ENCODE results near the gene ATXN1. TPM values are rescaled to one million over a fixed set of nuclear protein-coding genes. Genes with fewer than 3 reads are reported as not detected.

Gene ATXN1
- total RNA-seq, 1 donor from 2014 or later, result 3.9 TPM

DNA sequence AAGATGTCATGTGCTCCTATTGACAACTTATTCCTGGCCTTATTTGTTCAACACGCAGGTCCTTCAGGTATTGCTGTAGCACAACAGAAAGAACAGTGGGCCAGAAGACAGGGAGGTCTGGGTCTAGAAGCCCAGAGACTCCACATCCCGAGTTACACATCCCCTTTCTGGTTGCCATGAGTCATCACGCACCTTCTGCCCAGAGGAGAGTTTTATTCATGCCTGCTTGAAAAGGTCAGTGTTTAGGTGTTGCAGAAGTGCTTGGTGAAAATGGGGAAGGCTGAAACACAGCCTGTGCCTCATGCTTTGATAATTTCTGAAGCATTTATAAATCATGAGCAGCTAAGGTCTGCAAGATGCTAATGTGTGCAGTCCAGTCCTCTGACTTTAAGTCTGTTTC, 266.5 kb downstream of the ATXN1 start:
- Mint-ChIP-seq H3K27me3 (ENCODE audit: low read depth) (no peaks in the 10 kb centered on the region), H3K36me3 (ENCODE audit: low read depth) (peaks cover 2% of the 10 kb centered on the region), H3K4me1 (peaks cover 26% of the 10 kb centered on the region), H3K9me3 (peaks cover 2% of the 10 kb centered on the region), H3K4me3 (no peak overlapping the region), H3K27ac (ENCODE audit: unreplicated experiment) (no peak overlapping the region)
- no peak for DNase-seq (ENCODE audit: low read depth, low spot score)
- TF ChIP-seq, protein P1, sequence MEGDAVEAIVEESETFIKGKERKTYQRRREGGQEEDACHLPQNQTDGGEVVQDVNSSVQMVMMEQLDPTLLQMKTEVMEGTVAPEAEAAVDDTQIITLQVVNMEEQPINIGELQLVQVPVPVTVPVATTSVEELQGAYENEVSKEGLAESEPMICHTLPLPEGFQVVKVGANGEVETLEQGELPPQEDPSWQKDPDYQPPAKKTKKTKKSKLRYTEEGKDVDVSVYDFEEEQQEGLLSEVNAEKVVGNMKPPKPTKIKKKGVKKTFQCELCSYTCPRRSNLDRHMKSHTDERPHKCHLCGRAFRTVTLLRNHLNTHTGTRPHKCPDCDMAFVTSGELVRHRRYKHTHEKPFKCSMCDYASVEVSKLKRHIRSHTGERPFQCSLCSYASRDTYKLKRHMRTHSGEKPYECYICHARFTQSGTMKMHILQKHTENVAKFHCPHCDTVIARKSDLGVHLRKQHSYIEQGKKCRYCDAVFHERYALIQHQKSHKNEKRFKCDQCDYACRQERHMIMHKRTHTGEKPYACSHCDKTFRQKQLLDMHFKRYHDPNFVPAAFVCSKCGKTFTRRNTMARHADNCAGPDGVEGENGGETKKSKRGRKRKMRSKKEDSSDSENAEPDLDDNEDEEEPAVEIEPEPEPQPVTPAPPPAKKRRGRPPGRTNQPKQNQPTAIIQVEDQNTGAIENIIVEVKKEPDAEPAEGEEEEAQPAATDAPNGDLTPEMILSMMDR (conservative IDR thresholded peaks at IDR 0.05), result no peak

DNA sequence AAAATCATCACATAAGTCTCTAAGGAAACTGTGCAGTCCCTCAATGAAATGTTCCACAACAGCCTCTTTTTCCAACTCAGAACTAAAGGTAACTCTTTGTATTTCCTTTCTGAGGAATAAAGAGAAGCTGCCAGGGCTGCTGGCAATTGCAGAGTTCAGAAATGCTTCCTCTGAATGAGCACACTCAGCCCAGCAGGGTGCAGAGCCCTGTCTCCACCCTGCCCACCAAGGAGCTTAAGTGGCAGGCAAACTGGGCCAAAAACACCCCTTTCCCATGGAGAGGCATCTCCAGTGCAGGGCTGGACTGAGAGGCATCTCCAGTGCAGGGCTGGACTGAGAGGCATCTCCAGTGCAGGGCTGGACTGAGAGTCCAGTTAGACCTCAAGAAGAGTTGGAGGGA, 267.5 kb downstream of the ATXN1 start:
- peaks cover 26% of the 10 kb centered on the region for H3K4me1 Mint-ChIP-seq
- DNase-seq (ENCODE audit: low read depth, low spot score), result no peak
- TF ChIP-seq, protein P1 (conservative IDR thresholded peaks at IDR 0.05), result no peak
- no peak overlapping the region for H3K4me3 Mint-ChIP-seq
- H3K36me3 Mint-ChIP-seq (ENCODE audit: low read depth), result peaks cover 2% of the 10 kb centered on the region
- no peaks in the 10 kb centered on the region for H3K27me3 Mint-ChIP-seq (ENCODE audit: low read depth)
- H3K9me3 Mint-ChIP-seq, result peaks cover 2% of the 10 kb centered on the region
- H3K27ac Mint-ChIP-seq (ENCODE audit: unreplicated experiment), result no peak overlapping the region

DNA sequence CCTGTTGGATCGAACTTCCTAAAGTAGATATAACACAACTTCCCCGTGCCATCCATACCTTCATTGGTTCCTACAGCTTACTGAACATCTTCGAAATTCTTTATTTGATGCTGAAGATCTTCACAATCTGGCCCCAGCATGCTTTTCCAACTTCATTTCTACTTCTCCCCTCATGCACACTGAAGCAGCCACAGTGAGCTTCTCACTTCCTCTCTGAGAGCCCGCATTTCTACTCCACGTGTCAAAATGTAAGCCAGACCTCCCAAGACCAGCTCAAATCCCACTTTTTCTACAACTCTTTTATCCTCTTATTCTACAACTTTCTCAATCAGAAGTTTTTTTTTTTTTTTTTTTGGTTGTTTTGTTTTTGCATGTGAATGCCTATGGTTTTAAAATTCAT, 268.1 kb downstream of the ATXN1 start:
- Mint-ChIP-seq H3K4me3 (no peak overlapping the region), H3K4me1 (peaks cover 24% of the 10 kb centered on the region), H3K27me3 (ENCODE audit: low read depth) (no peaks in the 10 kb centered on the region), H3K36me3 (ENCODE audit: low read depth) (no peaks in the 10 kb centered on the region), H3K27ac (ENCODE audit: unreplicated experiment) (no peak overlapping the region), H3K9me3 (no peaks in the 10 kb centered on the region)
- TF ChIP-seq, protein P1 (conservative IDR thresholded peaks at IDR 0.05), result no peak
- no peak for DNase-seq (ENCODE audit: low read depth, low spot score)

DNA sequence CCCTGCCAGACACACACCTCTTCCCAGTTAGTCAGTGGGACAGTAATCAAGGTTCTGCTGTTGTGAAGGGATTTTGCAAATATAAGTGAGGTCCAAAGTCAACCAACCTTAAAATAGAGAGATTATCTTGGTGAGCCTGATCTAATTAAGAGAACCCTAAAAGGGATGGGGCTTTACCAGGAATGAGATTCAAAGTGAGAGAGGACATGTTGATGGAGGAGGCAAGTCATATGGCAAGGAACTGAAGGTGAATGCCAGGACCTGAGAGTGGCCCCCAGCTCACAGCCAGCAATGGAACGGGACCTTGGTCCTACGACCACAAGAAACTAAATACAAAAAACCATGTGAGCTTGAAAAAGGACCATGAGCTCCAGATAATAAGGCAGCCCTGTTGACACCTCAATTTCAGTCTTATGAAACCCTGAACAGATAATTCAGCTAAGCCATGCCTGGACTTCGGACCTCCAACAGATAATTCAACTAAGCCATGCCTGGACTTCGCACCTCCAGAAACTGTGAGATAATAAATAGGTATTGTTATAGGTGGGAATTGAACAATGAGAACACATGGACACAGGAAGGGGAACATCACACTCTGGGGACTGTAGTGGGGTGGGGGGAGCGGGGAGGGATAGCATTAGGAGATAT, 269.5 kb downstream of the ATXN1 start:
- Mint-ChIP-seq H3K27me3 (ENCODE audit: low read depth) (no peaks in the 10 kb centered on the region), H3K4me3 (no peak overlapping the region), H3K36me3 (ENCODE audit: low read depth) (no peaks in the 10 kb centered on the region), H3K4me1 (peaks cover 11% of the 10 kb centered on the region), H3K27ac (ENCODE audit: unreplicated experiment) (no peak overlapping the region), H3K9me3 (no peaks in the 10 kb centered on the region)
- DNase-seq (ENCODE audit: low read depth, low spot score), result no peak
- TF ChIP-seq, protein P1 (conservative IDR thresholded peaks at IDR 0.05), result no peak

DNA sequence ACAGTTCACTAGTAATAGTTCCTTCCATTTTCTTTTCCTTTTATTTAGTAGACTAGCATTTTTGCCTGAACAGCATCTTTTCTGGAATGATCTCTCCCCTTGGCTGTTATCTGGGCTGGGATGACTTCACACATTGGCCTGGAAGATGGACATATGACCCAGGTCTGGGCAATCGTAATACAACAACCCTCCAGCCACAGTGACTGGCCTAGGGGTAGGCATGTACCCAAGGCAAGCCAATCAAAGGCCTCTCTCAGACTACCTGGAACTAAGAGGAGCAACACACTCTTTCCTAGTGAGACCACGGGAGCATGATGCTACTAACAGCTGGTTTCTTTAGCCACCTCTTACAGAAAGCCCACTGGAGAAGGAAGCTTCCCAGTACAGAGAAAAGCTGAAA, 270.6 kb downstream of the ATXN1 start:
- no peaks in the 10 kb centered on the region for H3K9me3 Mint-ChIP-seq
- TF ChIP-seq, protein P1 (conservative IDR thresholded peaks at IDR 0.05), result no peak
- H3K27ac Mint-ChIP-seq (ENCODE audit: unreplicated experiment), result no peak overlapping the region
- H3K4me1 Mint-ChIP-seq, result no peaks in the 10 kb centered on the region
- no peaks in the 10 kb centered on the region for H3K27me3 Mint-ChIP-seq (ENCODE audit: low read depth)
- no peak for DNase-seq (ENCODE audit: low read depth, low spot score)
- no peaks in the 10 kb centered on the region for H3K36me3 Mint-ChIP-seq (ENCODE audit: low read depth)
- no peak overlapping the region for H3K4me3 Mint-ChIP-seq
